ENCODE data around the gene NCKAP5.

NCKAP5 gene

DNA sequence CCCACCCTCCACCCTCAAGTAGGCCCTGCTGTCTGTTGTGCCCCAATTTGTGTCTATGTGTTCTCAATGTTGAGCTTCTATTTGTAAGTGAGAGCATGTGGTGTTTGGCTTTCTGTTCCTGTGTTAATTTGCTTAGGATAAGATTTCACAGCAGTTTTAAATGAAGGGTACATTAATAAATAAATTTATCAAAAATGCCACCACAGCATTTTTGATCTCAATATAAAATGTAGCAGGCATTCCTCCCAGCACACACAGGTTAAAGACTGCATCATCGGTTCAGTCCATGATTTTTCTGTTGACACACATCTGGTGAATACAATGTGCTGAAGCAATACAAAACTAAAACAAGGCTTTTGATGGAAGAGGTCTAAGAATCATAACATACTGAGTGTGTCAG is 486.2 kb downstream of the NCKAP5 start:
- peaks cover 2 to 8% of the 10 kb centered on the region in 2 donors for H3K9me3 Mint-ChIP-seq
- H3K27ac Mint-ChIP-seq = no peak overlapping the region
- no peaks in the 10 kb centered on the region for H3K4me1 Mint-ChIP-seq (ENCODE audit: low read depth in 2 of 2)
- H3K36me3 Mint-ChIP-seq (ENCODE audit: insufficient read depth) = no peaks in the 10 kb centered on the region
- no peak for DNase-seq
- no peaks in the 10 kb centered on the region for H3K27me3 Mint-ChIP-seq
- no peak for ATAC-seq (replicated peaks)
- H3K4me3 Mint-ChIP-seq = no peak overlapping the region

DNA sequence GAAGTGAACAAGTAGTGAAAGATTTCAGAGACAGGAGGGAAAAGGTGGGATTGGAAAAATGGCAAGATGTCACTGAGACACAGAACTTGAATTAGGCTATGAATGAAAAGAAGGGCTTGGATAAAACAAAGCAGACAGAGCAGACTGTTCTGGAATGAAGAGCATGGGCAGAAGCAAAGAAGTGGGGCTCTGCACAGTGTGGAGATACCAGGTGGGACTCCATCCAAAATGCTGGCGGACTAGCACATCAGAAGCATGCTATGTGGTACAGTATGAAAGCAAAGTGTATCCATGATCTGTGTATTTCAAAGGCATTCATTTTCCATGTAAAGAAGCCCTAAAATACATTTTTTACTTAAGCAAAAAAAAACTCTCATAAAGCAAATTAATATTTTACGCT is 487.4 kb downstream of the NCKAP5 start:
- Mint-ChIP-seq H3K36me3 (ENCODE audit: insufficient read depth) (no peaks in the 10 kb centered on the region), H3K4me3 (no peak overlapping the region), H3K27ac (no peak overlapping the region), H3K4me1 (ENCODE audit: low read depth in 2 of 2) (no peaks in the 10 kb centered on the region), H3K9me3 (peaks cover 2 to 9% of the 10 kb centered on the region in 2 donors), H3K27me3 (no peaks in the 10 kb centered on the region)
- no peak for DNase-seq
- ATAC-seq (replicated peaks) = no peak

GRCh38 chr2:133078667-133079411 is 489.4 kb downstream of the NCKAP5 start:
- Mint-ChIP-seq H3K36me3 (ENCODE audit: insufficient read depth) (no peaks in the 10 kb centered on the region), H3K9me3 (peaks cover 4 to 21% of the 10 kb centered on the region in 2 donors), H3K4me1 (ENCODE audit: low read depth in 2 of 2) (no peaks in the 10 kb centered on the region), H3K27ac (no peak overlapping the region), H3K4me3 (no peak overlapping the region), H3K27me3 (no peaks in the 10 kb centered on the region)
- ATAC-seq (replicated peaks) = no peak
- DNase-seq = no peak

- peaks cover 4 to 20% of the 10 kb centered on the region in 2 donors for H3K9me3 Mint-ChIP-seq
- no peaks in the 10 kb centered on the region for H3K4me1 Mint-ChIP-seq (ENCODE audit: low read depth in 2 of 2)
- no peak for ATAC-seq (replicated peaks)
- no peaks in the 10 kb centered on the region for H3K27me3 Mint-ChIP-seq
- no peaks in the 10 kb centered on the region for H3K36me3 Mint-ChIP-seq (ENCODE audit: insufficient read depth)
- no peak for DNase-seq
- H3K27ac Mint-ChIP-seq = no peak overlapping the region
- no peak overlapping the region for H3K4me3 Mint-ChIP-seq
Observed at GRCh38 chr2:133077269-133077822, 490.9 kb downstream of the NCKAP5 start.

- no peaks in the 10 kb centered on the region for H3K36me3 Mint-ChIP-seq (ENCODE audit: insufficient read depth)
- H3K27me3 Mint-ChIP-seq = no peaks in the 10 kb centered on the region
- no peak for DNase-seq
- ATAC-seq (replicated peaks) = no peak
- no peak overlapping the region for H3K4me3 Mint-ChIP-seq
- no peaks in the 10 kb centered on the region for H3K4me1 Mint-ChIP-seq (ENCODE audit: low read depth in 2 of 2)
- no peak overlapping the region for H3K27ac Mint-ChIP-seq
- peaks cover 14 to 24% of the 10 kb centered on the region in 2 donors for H3K9me3 Mint-ChIP-seq
Observed at GRCh38 chr2:133072837-133073694, 495.2 kb downstream of the NCKAP5 start.

DNA sequence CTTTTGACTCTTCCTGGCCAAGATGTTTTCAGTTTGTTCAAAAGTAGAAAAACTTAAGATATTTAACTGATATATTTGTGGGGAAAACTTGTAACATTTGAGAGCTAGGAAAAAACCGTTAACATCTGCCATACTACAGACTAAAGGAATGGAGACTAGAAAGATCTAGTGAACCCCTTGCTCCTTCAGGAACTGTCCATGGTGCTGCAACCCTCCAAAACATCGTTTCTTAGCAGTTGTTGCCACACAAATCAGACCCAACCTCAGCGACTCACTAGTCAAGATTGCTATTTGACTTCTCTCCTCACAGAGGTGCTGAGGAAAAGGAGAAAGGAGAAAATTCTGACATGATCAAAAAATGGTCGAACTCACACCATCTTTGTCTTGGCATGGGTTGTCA is 504.5 kb downstream of the NCKAP5 start:
- Mint-ChIP-seq H3K27me3 (no peaks in the 10 kb centered on the region), H3K27ac (no peak overlapping the region), H3K9me3 (peaks cover 5 to 12% of the 10 kb centered on the region in 2 donors), H3K4me3 (no peak overlapping the region), H3K4me1 (ENCODE audit: low read depth in 2 of 2) (no peaks in the 10 kb centered on the region), H3K36me3 (ENCODE audit: insufficient read depth) (no peaks in the 10 kb centered on the region)
- DNase-seq = no peak
- no peak for ATAC-seq (replicated peaks)

DNA sequence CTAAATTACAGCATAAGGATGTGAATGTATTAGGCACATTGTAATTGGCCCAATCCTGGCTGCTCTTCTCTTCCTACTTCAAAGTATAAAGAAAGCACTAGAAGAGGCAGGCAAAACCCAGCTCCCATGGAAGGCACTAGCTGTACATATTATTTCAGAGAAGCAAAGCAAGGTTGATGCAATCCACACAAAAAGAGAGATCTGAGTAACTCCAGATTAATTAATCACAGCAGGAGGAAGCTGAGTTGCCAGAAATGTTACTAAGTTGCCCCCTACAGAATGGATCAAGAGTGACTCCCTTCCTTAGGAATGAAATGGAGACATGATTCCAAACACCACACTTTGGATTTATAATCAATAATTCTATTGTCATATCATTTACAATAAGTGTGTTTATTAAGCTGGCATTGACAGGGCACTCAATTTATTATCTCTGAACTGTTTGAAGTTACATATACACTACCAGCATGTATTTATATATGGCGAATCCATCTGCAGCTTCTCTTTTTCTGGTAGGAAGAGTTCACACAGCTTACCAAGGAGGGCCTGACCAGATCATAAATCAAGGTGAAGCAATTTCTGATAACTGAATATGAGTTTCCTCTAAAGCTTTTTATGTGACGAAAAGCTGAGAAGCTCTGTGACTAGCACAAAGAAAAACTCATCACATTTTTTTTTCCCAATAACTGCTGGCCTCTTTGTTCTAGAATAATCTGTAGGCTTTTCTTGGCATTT is 505.2 kb downstream of the NCKAP5 start:
- H3K36me3 Mint-ChIP-seq (ENCODE audit: insufficient read depth) = no peaks in the 10 kb centered on the region
- DNase-seq (no peak), ATAC-seq (replicated peaks) (no peak)
- H3K4me3 Mint-ChIP-seq = no peak overlapping the region
- peaks cover 5 to 12% of the 10 kb centered on the region in 2 donors for H3K9me3 Mint-ChIP-seq
- H3K27me3 Mint-ChIP-seq = no peaks in the 10 kb centered on the region
- H3K27ac Mint-ChIP-seq = no peak overlapping the region
- H3K4me1 Mint-ChIP-seq (ENCODE audit: low read depth in 2 of 2) = no peaks in the 10 kb centered on the region

GRCh38 chr2:133061874-133062593 is 506.2 kb downstream of the NCKAP5 start:
- Mint-ChIP-seq H3K4me1 (ENCODE audit: low read depth in 2 of 2) (no peaks in the 10 kb centered on the region), H3K9me3 (peaks cover 2 to 12% of the 10 kb centered on the region in 2 donors), H3K36me3 (ENCODE audit: insufficient read depth) (no peaks in the 10 kb centered on the region), H3K4me3 (no peak overlapping the region), H3K27ac (no peak overlapping the region), H3K27me3 (no peaks in the 10 kb centered on the region)
- ATAC-seq (replicated peaks) (no peak), DNase-seq (no peak)

DNA sequence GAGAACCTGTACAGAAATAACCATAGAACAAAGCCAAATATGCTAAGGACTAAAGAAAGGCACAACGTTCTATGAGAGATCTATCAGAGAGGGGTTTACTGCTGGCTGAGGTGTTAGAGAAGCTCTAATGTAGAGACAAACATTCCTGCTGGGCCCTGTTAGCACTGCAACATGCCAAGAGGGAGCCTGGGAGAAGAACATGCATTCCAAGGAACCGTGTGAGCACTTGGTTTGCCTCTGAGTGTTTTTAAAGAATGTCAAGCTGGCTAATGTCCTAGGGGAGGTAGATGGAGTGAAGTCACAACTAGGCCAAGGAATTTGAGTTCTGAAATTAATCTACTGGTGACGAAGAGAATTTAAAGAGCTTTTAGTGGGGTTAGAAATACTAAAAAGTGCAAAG is 514.0 kb downstream of the NCKAP5 start:
- H3K4me1 Mint-ChIP-seq (ENCODE audit: low read depth in 2 of 2) = no peaks in the 10 kb centered on the region
- H3K27me3 Mint-ChIP-seq = no peaks in the 10 kb centered on the region
- ATAC-seq (replicated peaks) (no peak), DNase-seq (no peak)
- H3K27ac Mint-ChIP-seq = no peak overlapping the region
- peaks cover 3 to 6% of the 10 kb centered on the region in 2 donors for H3K9me3 Mint-ChIP-seq
- no peak overlapping the region for H3K4me3 Mint-ChIP-seq
- H3K36me3 Mint-ChIP-seq (ENCODE audit: insufficient read depth) = no peaks in the 10 kb centered on the region

GRCh38 chr2:133053541-133053940 is 514.7 kb downstream of the NCKAP5 start:
- no peaks in the 10 kb centered on the region for H3K36me3 Mint-ChIP-seq (ENCODE audit: insufficient read depth)
- no peak for ATAC-seq (replicated peaks)
- no peak overlapping the region for H3K4me3 Mint-ChIP-seq
- no peak overlapping the region for H3K27ac Mint-ChIP-seq
- H3K27me3 Mint-ChIP-seq = no peaks in the 10 kb centered on the region
- H3K4me1 Mint-ChIP-seq (ENCODE audit: low read depth in 2 of 2) = no peaks in the 10 kb centered on the region
- H3K9me3 Mint-ChIP-seq = peaks cover 3 to 6% of the 10 kb centered on the region in 2 donors
- no peak for DNase-seq

GRCh38 chr2:133045787-133046186 is 522.5 kb downstream of the NCKAP5 start:
- Mint-ChIP-seq H3K27me3 (no peaks in the 10 kb centered on the region), H3K4me1 (ENCODE audit: low read depth in 2 of 2) (no peaks in the 10 kb centered on the region), H3K9me3 (peaks cover 0 to 3% of the 10 kb centered on the region in 2 donors)

GRCh38 chr2:133044556-133044955 is 523.7 kb downstream of the NCKAP5 start:
- Mint-ChIP-seq H3K27ac (no peak overlapping the region), H3K9me3 (peaks cover 0 to 3% of the 10 kb centered on the region in 2 donors), H3K4me3 (no peak overlapping the region), H3K27me3 (no peaks in the 10 kb centered on the region), H3K36me3 (ENCODE audit: insufficient read depth) (no peaks in the 10 kb centered on the region), H3K4me1 (ENCODE audit: low read depth in 2 of 2) (no peaks in the 10 kb centered on the region)
- DNase-seq (no peak), ATAC-seq (replicated peaks) (no peak)

More at GRCh38 chr2:133045787-133046186, 522.5 kb downstream of the NCKAP5 start:
- no peak overlapping the region for H3K4me3 Mint-ChIP-seq
- ATAC-seq (replicated peaks) = no peak
- DNase-seq = no peak
- H3K27ac Mint-ChIP-seq = no peak overlapping the region
- H3K36me3 Mint-ChIP-seq (ENCODE audit: insufficient read depth) = no peaks in the 10 kb centered on the region

DNA sequence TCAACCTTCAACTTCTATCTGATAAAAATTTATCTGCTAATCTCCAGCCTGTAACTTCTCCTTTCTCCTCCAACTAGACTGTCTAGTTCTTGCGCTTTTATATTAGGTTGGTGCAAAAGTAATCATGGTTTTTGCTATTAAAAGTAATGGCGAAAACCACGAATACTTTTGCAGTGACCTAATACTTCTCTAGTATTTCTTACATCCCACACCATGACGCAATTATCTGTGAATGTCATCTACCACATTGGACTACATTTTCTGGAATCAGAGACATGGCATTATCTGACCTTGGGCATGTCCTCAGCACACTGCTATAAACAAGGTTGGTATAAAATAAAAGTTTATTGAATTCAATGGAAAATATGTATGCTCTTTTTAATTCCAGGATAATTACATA is 528.1 kb downstream of the NCKAP5 start:
- Mint-ChIP-seq H3K9me3 (peaks cover 10 to 24% of the 10 kb centered on the region in 2 donors), H3K27me3 (no peaks in the 10 kb centered on the region), H3K27ac (no peak overlapping the region), H3K36me3 (ENCODE audit: insufficient read depth) (no peaks in the 10 kb centered on the region), H3K4me1 (ENCODE audit: low read depth in 2 of 2) (no peaks in the 10 kb centered on the region), H3K4me3 (no peak overlapping the region)
- ATAC-seq (replicated peaks) = no peak
- DNase-seq = no peak
